ENCODE measurements around the gene ZNF189. TPM values are rescaled to one million over a fixed set of nuclear protein-coding genes. Genes with fewer than 3 reads are reported as not detected.

The ZNF189 gene
- total RNA-seq, 1 donor from 2014 or later: 17.5 TPM

DNA sequence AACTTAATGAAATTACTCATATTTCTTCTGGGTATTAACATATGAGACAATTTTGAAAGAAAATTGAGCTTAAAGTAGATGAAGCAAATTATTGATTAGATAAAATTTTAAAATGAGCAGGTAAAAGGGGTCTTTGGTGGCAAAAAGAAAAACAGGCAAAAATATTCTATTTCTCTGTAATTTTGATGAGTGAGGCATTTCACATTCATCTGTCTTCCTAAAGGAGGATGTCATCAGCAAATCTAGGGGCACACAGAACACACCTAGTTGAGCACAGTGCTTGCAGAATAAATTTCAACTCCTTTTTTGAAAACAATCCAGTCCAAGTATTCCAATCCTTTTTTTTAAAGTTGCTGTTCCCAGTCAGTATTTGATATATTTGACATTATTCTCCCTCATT lies 16.2 kb downstream of the ZNF189 start:
- DNase-seq: no peak
- intact Hi-C loops (cut with micrococcal nuclease): no loop called here
- no peak for ATAC-seq

DNA sequence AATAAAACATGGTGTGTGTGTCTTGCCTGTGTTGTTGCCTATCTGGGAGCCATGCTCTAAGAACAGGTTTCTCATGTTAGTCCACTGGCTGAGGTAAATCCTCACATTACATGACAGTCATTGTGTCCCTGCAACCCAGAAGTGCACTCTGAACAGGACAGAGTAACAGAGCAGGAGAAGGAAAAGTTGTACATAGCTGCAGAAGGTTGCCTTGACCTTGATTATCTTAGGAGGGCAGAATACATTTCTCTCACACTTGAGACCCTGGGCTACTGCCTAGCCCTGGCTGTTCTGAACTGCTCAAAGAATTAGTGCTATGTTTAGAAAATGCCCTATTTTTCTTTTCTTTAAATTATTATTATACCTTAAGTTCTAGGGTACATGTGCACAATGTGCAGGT lies 16.9 kb downstream of the ZNF189 start:
- intact Hi-C loops (cut with micrococcal nuclease): no loop called here
- ATAC-seq: no peak
- no peak for DNase-seq

DNA sequence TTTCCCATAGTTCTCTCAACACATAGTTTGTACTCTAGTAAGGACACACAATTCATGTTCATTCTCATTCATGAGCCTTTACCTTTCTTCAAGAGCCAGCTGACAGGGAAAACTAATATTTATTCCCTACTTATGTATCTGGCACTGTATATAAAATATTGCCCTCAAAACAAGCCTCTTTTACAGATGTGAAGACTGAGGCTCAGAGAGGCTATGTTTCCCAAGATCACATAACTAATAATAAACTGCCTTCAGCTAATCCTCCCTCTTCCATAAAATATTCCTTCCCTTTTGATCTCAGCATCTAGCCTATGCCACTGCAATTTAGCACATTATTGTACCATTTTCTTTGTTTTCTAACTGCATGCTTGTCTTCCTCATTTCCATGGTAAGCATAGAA lies 18.7 kb downstream of the ZNF189 start:
- DNase-seq: no peak
- no peak for ATAC-seq
- intact Hi-C loops (cut with micrococcal nuclease): no loop called here

- DNase-seq (no peak), ATAC-seq (no peak)
- intact Hi-C loops (cut with micrococcal nuclease): no loop called here
Measured at GRCh38 chr9:101417977-101418376, 19.3 kb downstream of the ZNF189 start.

GRCh38 chr9:101418518-101419430 lies 20.1 kb downstream of the ZNF189 start:
- ATAC-seq (no peak), DNase-seq (no peak)
- intact Hi-C loops (cut with micrococcal nuclease): no loop called here

DNA sequence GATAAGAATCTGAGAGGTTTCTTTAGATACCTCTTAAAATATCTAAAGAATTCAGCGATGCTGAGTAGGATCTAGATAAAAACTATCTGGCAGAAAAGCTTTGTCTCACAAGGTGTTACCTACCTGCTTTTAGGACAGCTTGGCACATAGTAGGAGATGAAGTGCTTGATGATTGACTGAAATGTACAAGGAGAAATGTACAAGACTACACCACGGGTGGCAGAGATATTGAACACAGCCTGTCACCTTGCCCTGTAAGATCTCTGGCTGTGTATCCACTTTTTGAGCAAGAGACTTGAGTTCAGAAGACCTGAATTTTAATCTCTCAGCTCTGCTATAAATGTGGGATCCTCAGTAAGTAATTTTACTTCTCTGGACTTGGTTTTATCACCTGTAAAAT lies 21.2 kb downstream of the ZNF189 start:
- no peak for DNase-seq
- intact Hi-C loops (cut with micrococcal nuclease): no loop called here
- peak; percentile 63 for ATAC-seq

DNA sequence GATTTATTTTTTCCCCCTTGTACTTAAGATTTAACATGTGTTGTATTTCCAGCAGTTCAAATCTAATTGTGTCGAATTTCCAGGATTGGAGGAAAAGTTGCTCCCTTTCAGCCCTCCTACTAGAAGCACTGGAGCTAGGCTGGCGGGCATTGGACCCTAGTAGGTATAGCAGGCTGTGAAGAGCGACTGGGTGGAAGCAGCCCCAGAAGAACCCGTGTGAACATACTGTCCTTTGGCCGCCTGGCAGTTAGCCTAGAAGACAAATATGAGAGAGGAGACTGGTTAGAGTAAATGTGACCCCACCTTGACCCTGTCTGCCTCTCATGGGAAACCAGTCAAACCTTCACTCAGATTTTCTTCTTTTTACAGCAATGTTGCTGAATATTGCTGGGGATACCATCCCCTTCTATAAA lies 23.0 kb downstream of the ZNF189 start:
- intact Hi-C loops (cut with micrococcal nuclease): no loop called here
- DNase-seq (peak; percentile 30), ATAC-seq (peak; percentile 49)

DNA sequence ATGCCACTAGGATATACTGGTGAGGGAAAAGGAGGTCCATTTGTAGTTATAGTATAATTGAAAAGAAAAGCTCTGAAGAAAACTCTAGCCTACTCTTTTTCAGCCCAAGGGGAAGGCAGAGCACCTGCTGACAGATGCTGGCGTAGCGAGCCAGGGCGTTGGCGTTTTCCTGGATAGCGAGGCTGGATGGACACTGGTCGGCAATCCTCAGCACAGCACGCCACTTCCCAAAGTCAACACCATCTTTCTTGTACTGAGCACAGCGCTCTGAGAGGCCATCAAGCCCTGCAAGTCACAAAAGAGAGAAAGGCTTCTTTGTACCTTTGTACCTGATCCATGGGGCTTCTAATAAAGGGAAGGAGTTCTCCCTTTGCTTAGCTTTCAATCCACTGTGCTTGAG lies 28.7 kb downstream of the ZNF189 start:
- ATAC-seq (no peak), DNase-seq (no peak)
- intact Hi-C loops (cut with micrococcal nuclease): no loop called here

GRCh38 chr9:101427957-101428655 lies 29.5 kb downstream of the ZNF189 start:
- intact Hi-C loops (cut with micrococcal nuclease): no loop called here
- DNase-seq (no peak), ATAC-seq (no peak)

DNA sequence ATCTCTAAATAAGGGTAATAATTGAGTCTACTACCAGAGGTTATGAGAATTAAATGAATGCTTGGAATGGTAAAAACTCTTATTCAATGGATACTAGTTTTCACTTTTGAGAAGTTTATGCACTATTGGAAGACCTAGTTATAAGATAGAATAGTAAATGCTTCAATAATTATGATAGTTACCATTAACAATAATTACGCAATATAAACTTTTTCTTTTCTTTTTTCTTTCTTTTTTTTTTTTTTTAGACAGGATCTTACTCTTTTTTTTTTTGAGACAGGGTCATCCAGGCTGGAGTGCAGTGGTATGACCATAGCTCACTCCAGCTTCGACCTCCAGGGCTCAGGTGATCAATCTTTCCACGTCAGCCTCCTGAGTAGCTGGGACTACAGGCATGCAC lies 30.3 kb downstream of the ZNF189 start:
- ATAC-seq (no peak), DNase-seq (no peak)
- intact Hi-C loops (cut with micrococcal nuclease): no loop called here

DNA sequence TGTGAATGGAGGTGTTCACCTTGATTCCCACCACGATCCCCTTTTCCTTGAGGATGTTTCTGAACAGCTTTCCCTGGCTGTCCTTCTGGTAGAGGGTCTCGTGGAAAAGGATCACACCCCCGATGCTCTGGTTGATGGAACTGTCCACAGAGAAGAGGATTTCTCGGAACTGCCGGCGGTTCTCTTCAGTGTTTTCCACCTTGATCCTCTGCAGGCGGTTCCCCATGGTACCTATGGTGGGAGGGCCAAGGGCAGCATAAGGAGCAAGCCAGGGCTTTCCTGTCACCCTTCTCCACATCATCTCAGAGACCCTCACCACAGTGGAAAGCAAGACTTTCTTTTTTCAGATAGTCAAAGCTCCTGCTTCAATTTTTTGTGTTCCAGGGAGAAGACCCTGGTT lies 31.1 kb downstream of the ZNF189 start:
- ATAC-seq: no peak
- intact Hi-C loops (cut with micrococcal nuclease): no loop called here
- DNase-seq: no peak

DNA sequence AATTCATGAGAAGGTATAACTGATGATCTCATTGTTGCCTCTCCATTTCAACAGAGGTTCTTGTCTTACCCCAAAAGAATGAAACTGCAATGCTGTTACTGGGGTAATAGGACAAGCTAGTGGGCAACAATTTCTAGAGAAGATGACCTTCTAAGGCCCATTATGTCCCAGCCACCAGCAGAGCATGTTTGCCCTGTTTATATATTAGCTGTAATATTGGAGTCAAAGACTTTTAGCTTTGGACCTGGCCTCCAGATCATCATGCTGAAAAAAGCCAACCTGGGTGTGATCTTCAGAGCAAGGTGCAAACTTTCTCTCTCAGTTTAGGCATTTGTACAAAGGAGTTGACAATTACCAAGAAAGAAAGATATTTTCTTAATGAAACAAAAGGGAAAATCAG lies 33.5 kb downstream of the ZNF189 start:
- ATAC-seq: no peak
- intact Hi-C loops (cut with micrococcal nuclease): no loop called here
- DNase-seq: no peak

GRCh38 chr9:101432740-101433139 lies 34.1 kb downstream of the ZNF189 start:
- intact Hi-C loops (cut with micrococcal nuclease): no loop called here
- ATAC-seq (no peak), DNase-seq (no peak)

DNA sequence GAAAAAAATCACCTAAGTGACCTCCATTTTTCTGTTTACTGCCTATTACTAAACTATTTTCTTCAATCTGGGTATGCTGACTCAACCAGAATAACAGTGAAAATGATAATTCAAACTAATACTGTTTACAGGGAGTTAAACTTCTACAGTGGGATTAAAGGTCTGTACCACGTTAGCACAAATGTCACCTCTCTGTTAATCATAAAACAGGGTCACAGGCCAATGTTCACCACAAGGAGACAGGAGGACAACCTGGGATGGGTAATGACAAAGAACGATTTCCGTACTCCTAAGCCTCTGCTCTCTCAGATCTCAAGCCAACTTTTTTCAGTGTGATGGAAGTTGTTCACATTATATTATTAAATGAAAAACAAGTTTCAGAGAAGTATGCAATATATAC lies 34.6 kb downstream of the ZNF189 start:
- intact Hi-C loops (cut with micrococcal nuclease): no loop called here
- ATAC-seq (no peak), DNase-seq (no peak)

- no peak for DNase-seq
- ATAC-seq: no peak
- intact Hi-C loops (cut with micrococcal nuclease): no loop called here
Measured at GRCh38 chr9:101434998-101435397, 36.3 kb downstream of the ZNF189 start.

- intact Hi-C loops (cut with micrococcal nuclease): no loop called here
- ATAC-seq (no peak), DNase-seq (no peak)
Measured at GRCh38 chr9:101435601-101436079, 37.0 kb downstream of the ZNF189 start, which contains the start of gene ALDOB. Gene ALDOB (minus strand): TSS chr9:101435774. CDS start chr9:101430887, 4,887 bp downstream.

- ATAC-seq (peak; percentile 94), DNase-seq (peak; percentile 76)
- intact Hi-C loops (cut with micrococcal nuclease): no loop called here
Measured at GRCh38 chr9:101437806-101438232, 39.2 kb downstream of the ZNF189 start.

- DNase-seq: no peak
- intact Hi-C loops (cut with micrococcal nuclease): no loop called here
- ATAC-seq: no peak
Measured at GRCh38 chr9:101438523-101438922, 39.9 kb downstream of the ZNF189 start.

DNA sequence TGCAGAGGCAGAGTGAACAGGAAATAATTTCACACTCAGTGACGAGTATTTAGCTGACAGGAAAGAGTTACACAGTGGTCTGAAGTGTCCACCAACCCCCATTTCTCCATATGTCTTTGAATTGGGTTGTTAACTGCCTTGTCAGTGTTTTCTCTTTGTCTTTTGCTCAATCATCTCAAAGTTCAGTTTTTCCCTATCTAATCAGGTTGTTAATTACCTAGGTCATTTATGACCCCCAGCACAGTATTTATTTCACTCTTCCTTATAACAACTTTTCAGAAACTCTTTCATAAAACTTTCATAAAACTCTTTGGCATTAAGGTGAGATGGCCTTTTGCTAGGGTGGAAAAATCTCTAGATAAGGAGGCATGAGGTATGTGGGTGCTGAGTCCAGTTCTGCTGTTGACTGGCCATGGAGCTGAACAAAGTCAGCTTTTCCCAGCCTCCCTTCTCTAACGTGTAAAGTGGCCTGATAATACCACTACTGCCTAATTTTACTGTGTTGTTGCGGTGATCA lies 42.1 kb downstream of the ZNF189 start:
- DNase-seq: no peak
- intact Hi-C loops (cut with micrococcal nuclease): no loop called here
- no peak for ATAC-seq

- ATAC-seq (peak; percentile 77), DNase-seq (peak; percentile 78)
- intact Hi-C loops (cut with micrococcal nuclease): no loop called here
Measured at GRCh38 chr9:101442318-101442717, 43.7 kb downstream of the ZNF189 start.

Measured in left ventricle myocardium superior (tissue), 1 donor.